AG10803 (cell line): ENCODE measurements around the gene DTX3L.

Experiments used
- DNase-seq: peaks from one replicate; pipeline ENCODE4 v3.0.0; 2010; ENCODE audit warnings: low read depth
- H3K4me3 ChIP-seq: 2 replicates; pipeline ENCODE4 v1.5.1; 2011; ENCODE audit warnings: mild to moderate bottlenecking, low read length, control low read depth
- TF ChIP-seq, protein P1 (sequence below): conservative IDR thresholded peaks from 2 replicates; pipeline ENCODE4 v1.5.1; 2011; ENCODE audit warnings: mild to moderate bottlenecking, low read length, control low read depth, inconsistent platforms

DTX3L gene

DNA sequence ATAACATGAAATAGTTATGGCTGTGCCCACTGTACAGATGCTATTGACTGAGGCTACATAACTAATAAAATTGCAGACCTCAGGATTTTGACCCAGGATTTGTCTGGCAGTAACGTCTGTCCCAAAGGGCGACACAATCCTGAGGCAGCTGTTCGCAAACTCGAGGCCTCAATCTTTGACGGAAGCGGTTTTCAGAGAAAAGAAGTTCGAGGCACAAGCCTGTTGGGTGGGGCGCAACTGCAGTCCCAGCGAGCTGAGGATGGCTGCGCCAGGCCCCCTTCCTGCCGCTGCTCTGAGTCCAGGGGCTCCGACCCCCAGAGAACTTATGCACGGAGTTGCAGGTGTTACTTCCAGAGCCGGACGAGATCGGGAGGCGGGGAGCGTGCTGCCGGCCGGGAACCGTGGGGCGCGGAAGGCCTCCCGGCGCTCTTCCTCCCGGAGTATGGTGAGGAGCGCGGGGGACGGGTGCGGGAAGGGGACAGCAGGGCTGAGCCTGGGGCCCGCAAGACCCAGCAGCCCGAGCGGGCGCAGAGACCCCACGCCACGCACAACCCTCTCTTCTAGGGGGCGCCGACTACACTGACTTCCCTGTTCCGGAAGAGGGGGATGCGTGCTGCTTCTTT is 13.4 kb downstream of the DTX3L start, which contains the start of gene PARP15:
Gene PARP15 (plus strand): TSS at position 242 of the 623 bp plus-strand sequence. CDS start 18 bp downstream, at position 260.
- no peak for DNase-seq
- H3K4me3 ChIP-seq: peak within 1 kb of the TSS; percentile 53
- TF ChIP-seq, protein P1, sequence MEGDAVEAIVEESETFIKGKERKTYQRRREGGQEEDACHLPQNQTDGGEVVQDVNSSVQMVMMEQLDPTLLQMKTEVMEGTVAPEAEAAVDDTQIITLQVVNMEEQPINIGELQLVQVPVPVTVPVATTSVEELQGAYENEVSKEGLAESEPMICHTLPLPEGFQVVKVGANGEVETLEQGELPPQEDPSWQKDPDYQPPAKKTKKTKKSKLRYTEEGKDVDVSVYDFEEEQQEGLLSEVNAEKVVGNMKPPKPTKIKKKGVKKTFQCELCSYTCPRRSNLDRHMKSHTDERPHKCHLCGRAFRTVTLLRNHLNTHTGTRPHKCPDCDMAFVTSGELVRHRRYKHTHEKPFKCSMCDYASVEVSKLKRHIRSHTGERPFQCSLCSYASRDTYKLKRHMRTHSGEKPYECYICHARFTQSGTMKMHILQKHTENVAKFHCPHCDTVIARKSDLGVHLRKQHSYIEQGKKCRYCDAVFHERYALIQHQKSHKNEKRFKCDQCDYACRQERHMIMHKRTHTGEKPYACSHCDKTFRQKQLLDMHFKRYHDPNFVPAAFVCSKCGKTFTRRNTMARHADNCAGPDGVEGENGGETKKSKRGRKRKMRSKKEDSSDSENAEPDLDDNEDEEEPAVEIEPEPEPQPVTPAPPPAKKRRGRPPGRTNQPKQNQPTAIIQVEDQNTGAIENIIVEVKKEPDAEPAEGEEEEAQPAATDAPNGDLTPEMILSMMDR: peak; percentile 5

- TF ChIP-seq, protein P1: no peak
- DNase-seq: no peak
- H3K4me3 ChIP-seq: no peak overlapping the region
Observed at GRCh38 chr3:122578069-122578740, 14.1 kb downstream of the DTX3L start.

DNA sequence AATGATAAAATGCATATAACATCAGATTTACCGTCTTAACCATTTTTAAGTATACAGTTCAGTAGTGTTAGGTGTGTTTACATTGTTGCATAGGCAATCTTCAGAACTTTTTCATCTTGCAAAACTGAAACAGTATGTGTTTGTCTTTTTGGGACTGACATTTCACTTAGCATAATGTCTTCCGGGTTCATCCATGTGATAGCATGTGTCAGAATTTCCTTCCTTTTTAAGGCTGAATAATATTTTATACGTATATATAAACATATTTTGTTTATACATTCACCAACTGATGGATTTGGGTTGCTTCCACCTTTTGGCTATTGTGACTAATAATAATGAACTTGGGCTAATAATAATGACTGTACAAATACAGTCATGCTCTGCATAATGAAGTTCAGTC is 16.3 kb downstream of the DTX3L start:
- DNase-seq: no peak
- no peak overlapping the region for H3K4me3 ChIP-seq
- TF ChIP-seq, protein P1: no peak

GRCh38 chr3:122581622-122582021 is 17.5 kb downstream of the DTX3L start:
- no peak for DNase-seq
- no peak overlapping the region for H3K4me3 ChIP-seq
- TF ChIP-seq, protein P1: no peak

GRCh38 chr3:122582390-122582789 is 18.3 kb downstream of the DTX3L start:
- TF ChIP-seq, protein P1: no peak
- DNase-seq: no peak
- H3K4me3 ChIP-seq: no peak overlapping the region

- TF ChIP-seq, protein P1: no peak
- no peak for DNase-seq
Observed at GRCh38 chr3:122586098-122586497, 22.0 kb downstream of the DTX3L start.

More at GRCh38 chr3:122586098-122586497, 22.0 kb downstream of the DTX3L start:
- H3K4me3 ChIP-seq: no peak overlapping the region
